ENCODE data around the gene PSEN2.

Gene PSEN2

DNA sequence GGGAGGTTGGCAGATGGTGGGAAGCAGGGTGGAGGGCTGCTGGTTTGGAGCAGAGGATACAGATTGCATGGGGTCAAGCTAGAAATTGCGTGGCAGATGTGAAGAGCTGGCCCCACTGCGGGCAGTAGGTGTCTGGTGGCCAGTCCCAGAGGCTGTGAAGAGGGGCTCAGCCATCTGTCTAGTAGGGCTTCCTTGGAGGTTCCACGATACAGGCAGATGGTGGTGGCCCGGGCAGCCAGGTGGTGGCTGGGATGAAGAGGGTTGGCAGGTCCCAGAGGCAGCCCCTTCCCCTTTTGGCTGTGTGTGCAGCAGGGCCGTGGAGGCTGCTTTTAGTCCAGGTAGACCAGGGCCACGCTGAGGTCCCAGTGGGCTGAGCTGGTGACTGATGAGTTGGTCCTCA lies 16.6 kb downstream of the PSEN2 start:
- no peak for DNase-seq

DNA sequence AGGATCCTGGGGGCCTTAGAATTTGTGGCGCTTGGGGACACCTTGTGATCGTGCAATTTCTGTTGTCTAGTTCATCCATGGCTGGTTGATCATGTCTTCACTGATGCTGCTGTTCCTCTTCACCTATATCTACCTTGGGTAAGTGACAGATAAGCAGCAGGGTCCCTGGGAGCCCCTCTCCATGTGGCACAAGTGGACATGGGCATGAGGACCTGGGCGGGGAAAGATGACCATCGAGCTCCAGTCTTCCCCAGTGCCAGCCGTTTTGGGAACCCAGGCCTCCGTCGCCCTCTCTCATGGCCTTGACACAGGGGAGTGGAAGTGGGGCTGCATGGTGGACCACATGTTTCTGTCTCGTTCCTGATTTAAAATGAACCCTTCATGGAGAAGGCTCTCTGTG lies 17.6 kb downstream of the PSEN2 start:
- DNase-seq = no peak

DNA sequence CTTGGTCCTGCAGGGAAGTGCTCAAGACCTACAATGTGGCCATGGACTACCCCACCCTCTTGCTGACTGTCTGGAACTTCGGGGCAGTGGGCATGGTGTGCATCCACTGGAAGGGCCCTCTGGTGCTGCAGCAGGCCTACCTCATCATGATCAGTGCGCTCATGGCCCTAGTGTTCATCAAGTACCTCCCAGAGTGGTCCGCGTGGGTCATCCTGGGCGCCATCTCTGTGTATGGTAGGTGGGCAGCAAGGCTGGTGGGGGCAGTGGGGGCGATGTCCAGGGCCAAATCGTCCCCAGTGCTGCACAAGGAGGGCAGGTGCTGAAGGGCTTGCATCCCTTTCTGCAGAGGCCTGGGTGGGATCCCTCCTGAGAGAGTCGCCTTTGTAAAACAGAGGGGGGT lies 18.4 kb downstream of the PSEN2 start:
- DNase-seq = no peak

DNA sequence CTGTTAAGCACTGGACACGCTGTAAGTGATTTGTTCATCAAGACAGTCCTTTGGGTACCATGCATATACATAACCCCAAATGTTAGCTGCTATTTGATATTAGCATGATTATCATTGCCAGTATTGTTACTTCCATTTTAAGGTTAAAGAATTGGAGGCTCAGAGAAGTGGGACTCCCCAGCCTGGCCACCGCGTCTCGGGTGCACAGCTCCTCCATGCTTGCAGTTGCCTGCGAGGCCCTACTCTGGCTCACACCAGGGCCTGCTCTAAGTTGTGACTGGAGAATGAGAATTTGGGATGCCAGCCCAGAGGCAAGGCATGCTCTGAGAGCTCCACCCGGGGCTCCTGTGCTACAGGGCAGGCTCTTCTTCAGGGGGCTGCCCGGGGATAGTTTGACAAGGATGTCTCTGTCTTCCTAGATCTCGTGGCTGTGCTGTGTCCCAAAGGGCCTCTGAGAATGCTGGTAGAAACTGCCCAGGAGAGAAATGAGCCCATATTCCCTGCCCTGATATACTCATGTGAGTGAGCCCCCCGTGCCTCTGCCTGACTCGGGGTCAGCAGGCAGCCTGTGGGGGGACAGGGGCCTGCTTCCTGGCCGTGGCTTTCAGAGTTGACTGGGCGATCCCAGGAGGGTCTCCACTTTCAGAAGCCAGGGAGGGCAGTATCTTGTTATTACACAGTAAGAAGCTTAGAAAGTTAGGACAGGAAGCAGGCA lies 19.4 kb downstream of the PSEN2 start:
- DNase-seq = no peak

DNA sequence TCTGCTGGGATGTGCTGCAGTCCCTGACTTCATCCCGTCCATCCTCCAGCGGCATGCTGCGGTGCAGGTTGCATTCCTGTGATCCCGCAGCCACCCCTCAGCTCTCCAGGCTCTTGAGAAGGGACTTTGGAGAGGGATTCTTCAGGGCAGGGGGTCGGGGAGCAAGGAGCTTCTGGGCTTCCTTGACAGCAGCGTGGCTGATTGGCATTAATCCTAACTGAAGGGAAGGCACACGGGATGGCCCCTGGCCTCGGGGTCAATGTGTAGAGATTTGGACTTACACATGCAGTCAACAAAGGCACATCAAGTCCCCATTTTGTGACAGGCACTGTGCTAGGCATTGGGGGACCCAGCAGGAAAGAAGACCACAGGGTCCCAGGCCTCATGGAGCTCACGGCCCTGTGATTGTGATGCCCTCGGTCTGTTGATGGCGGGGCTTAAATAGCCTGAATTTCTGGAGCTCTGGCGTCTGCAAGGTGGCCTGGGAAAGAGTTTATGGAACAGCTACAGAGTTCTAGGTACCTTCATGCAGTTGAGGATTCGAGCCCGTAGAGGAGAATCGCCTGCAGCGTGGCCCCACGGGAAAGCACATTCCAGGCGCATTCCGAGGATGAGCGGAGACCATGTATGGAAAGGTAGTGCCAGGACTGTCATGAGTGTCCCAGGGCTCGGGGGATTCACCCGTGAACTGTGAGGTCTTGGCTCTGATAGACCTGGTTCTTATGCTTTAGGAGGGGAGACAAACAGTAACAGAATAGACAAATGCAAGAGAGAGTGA lies 20.1 kb downstream of the PSEN2 start:
- DNase-seq = no peak

DNA sequence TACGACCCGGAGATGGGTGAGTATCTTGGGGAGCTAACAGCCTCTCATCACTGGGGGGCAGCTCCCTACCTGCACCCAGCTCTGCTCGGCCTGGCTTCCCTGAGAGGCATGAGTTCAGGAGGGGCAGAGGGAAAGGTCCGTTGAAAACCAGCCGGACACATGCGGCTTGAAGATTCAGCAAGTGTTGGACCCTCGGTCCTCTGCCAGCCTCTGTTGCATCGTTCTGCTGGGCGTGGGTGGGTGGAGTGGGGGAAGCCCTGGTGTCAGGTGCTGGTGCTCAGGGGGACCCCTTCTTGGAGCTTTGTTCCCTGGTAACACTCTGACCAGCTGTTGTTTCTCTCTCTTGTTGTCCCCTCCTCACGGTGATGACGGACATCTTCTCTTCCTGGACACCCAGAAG lies 20.9 kb downstream of the PSEN2 start:
- DNase-seq = no peak

DNA sequence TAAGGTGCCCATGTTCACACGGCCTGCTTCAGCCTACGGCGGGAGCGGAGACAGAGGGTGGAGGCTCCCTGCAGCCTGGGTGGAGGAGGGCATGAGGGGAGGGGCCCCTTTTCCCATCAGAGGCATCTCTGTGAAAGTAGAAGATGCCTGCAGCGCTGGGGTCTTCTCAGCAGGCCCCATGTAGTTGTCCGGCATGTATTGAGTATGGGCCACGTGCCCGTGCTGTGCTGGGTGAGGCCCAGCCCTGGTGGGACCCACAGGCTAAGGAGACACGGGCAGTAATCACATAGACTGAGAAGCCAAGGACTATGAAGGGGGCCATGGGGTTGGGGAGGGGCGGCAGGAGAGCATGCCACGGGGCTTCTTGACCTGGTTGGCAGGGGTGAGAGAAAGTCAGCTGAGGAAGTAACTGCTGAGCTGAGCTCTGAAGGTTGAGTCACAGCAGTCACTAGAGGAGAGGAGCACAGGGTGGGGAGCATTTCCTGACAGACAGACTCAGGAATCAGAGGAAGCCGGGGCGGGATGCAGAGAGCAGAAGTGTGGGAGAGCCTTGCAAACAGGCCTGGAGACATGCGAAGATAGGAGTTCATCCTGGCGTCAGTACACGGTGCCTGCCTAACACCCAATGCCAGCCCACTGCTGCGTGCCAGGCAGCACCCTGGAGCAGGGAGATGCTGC lies 21.6 kb downstream of the PSEN2 start:
- no peak for DNase-seq

DNA sequence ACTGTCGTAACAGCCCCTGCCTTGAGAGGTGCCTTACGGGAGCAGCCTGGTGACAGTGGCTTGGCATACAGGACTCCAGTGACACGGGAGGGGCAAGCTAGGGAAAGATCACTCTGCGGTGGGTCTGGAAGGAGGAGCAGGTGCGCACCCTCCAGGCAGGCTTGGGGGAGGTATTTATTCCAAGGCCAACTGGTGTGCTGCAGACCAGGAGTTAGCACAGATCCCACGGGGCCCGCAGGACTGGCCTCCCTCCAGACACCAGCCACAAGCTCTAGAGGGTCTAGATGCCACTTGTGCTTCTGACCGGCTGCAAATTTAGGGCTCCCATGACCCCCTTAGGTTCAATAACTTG lies 22.1 kb downstream of the PSEN2 start:
- no peak for DNase-seq

DNA sequence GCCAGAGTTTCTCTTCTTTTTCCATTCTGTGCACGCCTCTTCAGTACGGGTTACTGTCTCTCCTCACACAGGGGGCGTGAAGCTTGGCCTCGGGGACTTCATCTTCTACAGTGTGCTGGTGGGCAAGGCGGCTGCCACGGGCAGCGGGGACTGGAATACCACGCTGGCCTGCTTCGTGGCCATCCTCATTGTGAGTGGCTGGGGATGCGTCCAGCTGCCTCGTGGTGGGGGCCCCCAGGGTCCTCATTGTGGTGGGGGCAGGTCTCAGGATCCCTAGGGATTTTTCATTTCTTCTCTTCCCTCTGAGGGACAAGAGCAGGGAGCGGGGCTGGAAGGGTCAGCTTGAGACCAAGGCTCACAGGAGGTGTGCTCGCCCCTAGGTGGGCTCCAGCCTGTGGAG lies 23.5 kb downstream of the PSEN2 start:
- DNase-seq = no peak

DNA sequence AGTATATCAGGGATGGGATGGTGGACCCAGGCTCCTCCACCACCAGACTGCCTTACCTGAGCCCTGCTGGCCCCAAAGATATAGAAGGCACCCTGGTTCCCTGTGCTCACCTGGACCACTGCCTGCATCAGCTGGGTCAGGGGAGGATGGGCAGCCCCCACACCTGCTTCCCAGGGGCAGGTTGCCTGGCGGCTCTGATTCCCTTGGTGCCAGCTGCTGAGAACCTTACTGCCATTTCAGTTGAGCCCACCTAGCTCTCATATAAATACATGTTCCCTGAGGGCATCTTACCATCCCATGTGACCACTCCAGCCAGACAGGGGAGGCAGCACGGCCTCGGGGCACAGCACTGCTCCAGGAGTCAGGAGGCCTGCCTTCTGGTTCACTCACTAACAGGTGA lies 24.4 kb downstream of the PSEN2 start:
- no peak for DNase-seq

DNA sequence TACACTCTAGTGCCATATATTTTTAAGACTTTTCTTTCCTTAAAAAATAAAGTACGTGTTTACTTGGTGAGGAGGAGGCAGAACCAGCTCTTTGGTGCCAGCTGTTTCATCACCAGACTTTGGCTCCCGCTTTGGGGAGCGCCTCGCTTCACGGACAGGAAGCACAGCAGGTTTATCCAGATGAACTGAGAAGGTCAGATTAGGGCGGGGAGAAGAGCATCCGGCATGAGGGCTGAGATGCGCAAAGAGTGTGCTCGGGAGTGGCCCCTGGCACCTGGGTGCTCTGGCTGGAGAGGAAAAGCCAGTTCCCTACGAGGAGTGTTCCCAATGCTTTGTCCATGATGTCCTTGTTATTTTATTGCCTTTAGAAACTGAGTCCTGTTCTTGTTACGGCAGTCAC lies 25.2 kb downstream of the PSEN2 start:
- DNase-seq = no peak

DNA sequence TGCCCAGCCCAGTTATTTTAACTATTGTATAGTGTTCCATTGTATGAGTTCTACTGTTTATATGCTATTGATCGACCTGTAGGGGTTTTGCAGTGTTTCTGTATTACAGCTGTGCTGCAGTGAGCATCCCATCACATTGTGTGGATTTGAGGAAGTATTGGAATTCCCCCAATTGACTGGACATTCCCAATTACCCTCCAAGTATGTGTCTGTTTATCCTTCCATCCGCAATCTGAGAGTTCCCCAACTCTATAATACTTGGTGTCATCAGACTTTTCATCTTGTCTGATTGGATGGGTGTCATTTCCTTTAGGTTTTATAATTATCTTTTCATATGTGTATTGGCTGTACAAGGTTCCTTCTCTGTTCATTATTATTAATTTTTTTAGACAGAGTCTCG lies 27.8 kb downstream of the PSEN2 start:
- DNase-seq = no peak

DNA sequence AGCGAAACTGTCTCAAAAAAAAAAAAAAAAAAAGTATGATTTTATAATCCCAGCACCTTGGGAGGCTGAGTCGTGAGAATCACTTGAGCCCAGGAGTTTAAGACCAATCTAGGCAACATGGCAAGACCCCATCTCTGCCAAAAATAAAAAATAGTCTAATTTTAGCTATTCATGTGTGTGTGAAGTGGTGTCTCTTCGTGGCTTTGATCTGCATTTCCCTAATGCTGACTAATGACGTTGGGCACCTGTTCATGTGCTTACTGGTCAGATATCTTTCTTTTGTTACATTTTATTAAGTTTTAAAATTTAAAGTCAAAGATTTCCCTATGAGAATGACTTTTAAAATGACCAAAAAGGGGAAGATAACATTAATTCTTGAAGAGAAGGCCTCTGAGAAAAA lies 31.0 kb downstream of the PSEN2 start:
- DNase-seq = no peak

DNA sequence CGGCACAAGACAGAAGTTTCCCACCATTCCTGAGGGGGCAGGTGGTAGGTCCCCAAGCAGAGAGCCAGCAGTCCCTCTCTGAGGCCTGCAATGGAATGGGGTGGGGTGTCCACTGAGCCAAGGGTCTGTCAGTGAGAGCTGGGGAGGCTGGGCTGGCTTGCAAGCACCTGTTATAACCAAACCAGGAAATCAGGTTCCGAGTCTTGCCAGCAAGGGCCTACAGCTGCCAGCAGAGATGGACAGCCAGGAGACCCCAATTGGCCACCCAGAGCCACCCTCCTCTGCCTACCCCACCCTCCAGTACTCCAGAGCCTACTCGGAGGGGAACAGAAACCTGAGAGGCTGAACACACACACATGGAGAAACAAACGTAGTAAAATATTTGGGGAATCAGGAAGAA lies 32.2 kb downstream of the PSEN2 start:
- DNase-seq = no peak

DNA sequence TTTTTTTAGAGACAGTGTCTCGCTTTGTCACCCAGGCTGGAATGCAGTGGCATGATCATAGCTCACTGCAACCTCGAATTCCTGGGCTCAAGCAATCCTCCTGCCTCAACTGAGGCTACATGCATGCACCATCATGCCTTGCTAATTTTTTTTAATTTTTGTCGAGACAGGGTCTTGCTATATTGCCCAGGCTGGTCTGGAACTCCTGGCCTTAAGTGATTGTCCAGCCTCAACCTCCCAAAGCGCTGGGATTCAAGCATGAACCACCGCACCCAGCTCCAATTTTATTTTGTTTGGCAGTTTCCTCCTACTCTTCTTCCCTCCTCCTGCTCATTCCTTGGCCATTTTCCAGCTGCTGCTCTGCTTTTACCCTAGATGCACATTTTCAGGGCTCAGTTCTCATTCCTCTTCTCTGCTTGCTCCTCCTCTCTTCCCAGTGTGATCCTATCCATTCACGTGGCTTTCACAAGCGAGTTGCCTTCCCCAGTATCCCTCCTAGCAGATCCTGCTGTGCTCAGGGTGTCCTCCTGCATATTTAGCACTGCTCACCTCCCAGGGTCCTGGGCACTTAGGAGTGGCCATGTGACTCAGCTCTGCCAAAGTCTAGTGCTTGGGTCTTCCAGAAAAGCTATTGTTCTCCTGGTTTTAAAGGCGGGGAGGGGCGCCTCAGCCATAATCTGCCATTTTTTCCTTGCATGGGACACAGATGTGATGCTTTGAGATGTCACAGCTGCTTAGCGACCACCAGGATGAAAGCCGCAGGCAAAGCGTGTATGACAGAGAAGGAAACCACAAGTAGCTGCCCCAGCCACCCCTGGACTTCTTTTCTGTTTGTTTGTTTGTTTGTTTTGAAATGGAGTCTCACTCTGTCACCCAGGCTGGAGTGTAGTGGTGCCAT lies 33.7 kb downstream of the PSEN2 start:
- no peak for DNase-seq

DNA sequence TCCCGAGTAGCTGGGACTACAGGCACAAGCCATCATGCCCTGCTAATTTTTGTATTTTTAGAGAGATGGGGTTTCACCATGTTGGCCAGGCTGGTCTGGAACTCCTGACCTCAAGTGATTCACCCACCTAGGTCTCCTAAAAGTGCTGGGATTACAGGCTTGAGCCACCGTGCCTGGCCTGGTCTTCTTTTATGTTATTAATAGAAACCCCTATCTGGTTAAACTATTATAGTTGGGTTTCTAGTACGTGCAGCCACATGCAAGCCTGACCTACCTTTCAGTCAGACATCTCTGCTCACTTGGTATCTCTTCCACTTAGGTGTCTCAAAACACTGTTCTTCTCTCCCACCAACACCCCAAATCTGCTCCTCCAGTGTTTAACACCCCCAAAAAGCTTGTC lies 34.4 kb downstream of the PSEN2 start:
- DNase-seq = no peak

DNA sequence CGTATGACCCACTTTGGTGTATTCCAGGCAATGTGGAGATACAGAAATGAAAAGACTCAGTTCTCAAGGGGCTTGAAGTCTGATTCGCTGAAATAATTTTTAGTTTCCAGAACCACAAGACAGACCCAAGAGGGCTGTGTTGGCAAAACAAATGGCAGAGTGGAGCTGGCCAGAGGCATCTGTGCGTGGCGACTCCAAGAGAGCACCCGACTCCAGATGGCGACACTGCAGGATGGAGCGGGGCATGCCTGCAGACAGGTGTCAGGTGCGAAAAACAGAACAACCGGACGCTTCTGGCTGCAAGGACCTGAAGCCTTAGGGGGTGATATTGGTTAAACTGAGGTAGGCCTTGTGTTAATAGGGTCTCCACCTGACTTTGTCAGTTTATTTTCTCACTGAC lies 38.0 kb downstream of the PSEN2 start:
- DNase-seq = no peak

DNA sequence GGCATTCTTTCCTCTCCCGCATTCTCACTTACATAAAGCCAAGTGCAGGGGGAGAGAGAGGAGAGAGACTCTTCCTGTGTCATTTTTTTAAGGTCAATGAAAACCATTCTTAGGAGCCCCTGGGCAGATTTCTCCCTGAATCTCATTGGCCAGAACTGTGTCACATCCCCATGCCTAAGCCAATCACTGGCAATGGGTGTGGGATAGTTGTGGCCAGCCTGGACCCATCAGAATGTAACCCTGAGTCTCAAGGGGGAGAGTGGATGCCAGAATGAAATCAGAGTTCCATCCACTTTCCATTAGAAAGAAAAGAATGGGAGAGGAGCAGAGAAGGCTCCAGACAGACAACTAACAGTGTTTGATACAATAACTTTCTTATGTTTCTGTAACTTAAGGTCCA lies 38.5 kb downstream of the PSEN2 start:
- no peak for DNase-seq

DNA sequence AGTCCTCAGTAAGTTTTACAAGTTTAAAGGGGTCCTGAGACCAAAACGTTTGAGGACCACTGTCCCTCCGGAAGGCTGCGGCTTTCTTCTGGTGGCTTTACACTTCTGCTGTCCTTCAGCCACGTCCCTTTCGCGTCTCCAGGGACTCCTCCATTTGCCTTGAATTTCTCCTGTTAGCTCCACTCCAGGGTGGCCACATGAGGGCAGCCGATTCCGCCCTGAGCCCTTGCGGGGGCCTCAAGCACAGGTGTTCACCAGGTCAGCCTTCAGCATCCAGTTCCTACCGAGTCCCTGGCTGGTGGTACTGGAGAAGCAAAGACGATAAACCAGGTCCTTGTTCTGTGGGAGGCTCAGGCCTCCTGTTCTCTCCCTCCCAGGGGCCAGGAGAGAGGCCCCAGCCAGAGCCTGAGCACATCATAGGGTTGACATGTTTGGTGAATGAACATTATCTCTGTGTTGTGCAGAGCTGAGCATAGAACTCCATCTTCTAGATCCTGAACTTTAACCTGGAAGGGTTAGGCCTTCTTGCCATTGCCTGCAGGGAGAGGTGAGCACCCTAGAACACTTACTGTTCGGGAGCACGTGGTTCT lies 42.3 kb downstream of the PSEN2 start:
- peak in 1 of 4 experiments; percentile 22 for DNase-seq

DNA sequence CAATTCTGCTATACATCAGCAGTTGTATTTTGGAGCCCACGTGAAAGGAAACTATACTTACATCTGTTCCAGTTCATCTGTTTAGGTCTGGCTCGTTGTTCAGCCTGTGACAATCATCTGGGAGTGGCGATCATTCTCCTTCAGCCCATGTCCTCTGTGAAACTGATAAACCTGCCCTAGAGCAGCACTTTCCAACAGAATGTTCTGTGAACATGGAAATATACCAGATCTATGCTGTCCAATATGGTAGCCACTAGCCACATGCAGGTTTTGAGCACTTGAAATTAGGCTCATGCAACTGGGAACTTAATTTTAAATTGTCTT lies 45.2 kb downstream of the PSEN2 start:
- DNase-seq = no peak

DNA sequence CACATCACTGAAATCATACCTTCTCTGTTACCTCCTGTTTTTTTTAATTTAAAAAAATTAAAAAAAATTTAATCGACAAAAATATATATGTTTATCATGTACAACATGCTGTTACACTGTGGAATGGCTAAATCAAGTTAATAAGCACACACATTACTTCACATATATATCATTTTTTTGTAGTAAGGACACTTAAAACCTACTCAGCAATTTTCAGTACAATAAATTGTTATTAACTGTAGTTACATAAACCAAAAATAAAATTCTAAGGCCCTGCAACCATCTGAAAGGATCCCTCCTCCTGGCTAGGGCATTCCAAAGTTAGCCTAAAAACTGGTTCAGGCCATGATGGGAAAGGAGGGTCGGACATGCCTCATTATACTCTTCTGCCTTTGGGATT lies 46.1 kb downstream of the PSEN2 start:
- DNase-seq = no peak

DNA sequence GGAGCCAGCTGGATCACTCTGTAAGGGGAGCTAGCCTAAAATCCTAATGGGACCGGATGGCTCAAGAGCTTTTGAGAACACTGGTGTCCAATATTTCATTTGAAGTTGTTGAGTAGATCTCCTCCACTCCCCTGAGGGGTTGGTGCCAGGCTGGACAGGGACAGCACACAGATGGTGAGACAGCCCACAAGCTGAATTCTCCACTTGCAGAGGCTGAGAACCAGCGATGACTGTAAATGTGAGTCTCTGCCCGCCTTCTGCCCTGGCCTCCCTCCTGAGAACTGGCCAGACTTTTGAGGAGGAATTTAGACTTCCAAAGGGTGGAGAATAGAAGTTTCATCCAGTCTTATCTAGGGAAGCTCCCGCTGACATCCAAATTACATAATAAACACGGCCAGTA lies 49.2 kb downstream of the PSEN2 start:
- no peak for DNase-seq

DNA sequence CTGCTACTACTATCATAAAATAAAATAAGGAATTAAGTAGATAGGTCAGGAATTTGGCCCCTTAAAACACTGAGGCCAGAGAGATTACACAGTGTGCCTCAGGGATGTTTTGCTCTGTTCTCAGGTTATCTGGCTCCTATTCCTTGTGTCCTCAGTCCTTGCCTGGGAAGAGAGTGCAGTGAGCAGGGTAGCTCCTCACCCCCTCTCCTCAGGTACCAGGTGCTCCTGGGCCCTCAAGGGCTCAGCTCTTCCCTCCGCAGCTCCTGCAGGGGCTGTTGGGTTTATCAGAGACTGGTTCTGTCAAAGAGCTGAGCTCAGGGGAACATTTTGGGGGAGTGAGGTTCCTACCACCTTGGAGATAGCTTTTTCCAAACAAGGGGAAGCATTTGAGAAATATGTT lies 49.6 kb downstream of the PSEN2 start:
- no peak for DNase-seq

All from activated naive CD4-positive, alpha-beta T cell (primary cell).